HG02938 (cell line): ENCODE data around the gene PRTN3.

Source experiments
- ATAC-seq: cut with Tn5 transposase; IDR thresholded peaks from one replicate; pipeline ENCODE4 v1.9.1; 2021; ENCODE audit warnings: mild to moderate bottlenecking, moderate library complexity; ENCODE audit not compliant: unreplicated experiment

The PRTN3 gene

GRCh38 chr19:896434-896833 is 55.6 kb downstream of the PRTN3 start:
- ATAC-seq = no peak

GRCh38 chr19:896999-897398 is 56.2 kb downstream of the PRTN3 start:
- no peak for ATAC-seq

GRCh38 chr19:897442-898039 is 56.7 kb downstream of the PRTN3 start:
- no peak for ATAC-seq
